Hepatocyte (in vitro differentiated cells): ENCODE data around the gene CCNA1. TPM values are rescaled to one million over a fixed set of nuclear protein-coding genes. Genes with fewer than 3 reads are reported as not detected.

ENCODE experiments used
- DNase-seq: peaks from one replicate; pipeline ENCODE4 v3.0.0-alpha.2; 2016; ENCODE audit warnings: low spot score
- H2AFZ ChIP-seq: fragments of 200-600 bp; sonication (generic); 2 replicates; pipeline ENCODE4 v1.6.0; 2016; ENCODE audit warnings: antibody characterized with exemption, mild to moderate bottlenecking
- H3K27ac ChIP-seq: fragments of 200-600 bp; sonication (generic); 2 replicates; pipeline ENCODE4 v1.5.1; 2016; ENCODE audit warnings: mild to moderate bottlenecking
- H3K27me3 ChIP-seq: fragments of 200-600 bp; sonication (generic); 2 replicates; pipeline ENCODE4 v1.6.1; 2016
- H3K36me3 ChIP-seq: fragments of 200-600 bp; sonication (generic); replicated peaks from 2 replicates; pipeline ENCODE4 v1.5.1; 2016; ENCODE audit warnings: low read depth; ENCODE audit not compliant: insufficient read depth
- H3K4me1 ChIP-seq: fragments of 200-600 bp; sonication (generic); 2 replicates; pipeline ENCODE4 v1.5.1; 2016; ENCODE audit warnings: mild to moderate bottlenecking, moderate library complexity; ENCODE audit not compliant: insufficient read depth
- H3K4me2 ChIP-seq: fragments of 200-600 bp; sonication (generic); 2 replicates; pipeline ENCODE4 v1.6.0; 2016
- H3K4me3 ChIP-seq: fragments of 200-600 bp; sonication (generic); 2 replicates; pipeline ENCODE4 v1.5.1; 2016; ENCODE audit warnings: mild to moderate bottlenecking
- H3K79me2 ChIP-seq: fragments of 200-600 bp; sonication (generic); 2 replicates; pipeline ENCODE4 v1.6.0; 2017; ENCODE audit warnings: mild to moderate bottlenecking
- H3K9me2 ChIP-seq: fragments of 200-600 bp; sonication (generic); replicated peaks from 2 replicates; pipeline ENCODE4 v1.6.0; 2017; ENCODE audit warnings: mild to moderate bottlenecking; ENCODE audit not compliant: insufficient read depth
- H3K9me3 ChIP-seq: fragments of 200-600 bp; sonication (generic); 2 replicates; pipeline ENCODE4 v1.5.1; 2016; ENCODE audit warnings: low read depth, mild to moderate bottlenecking
- H4K20me1 ChIP-seq: fragments of 200-600 bp; sonication (generic); 2 replicates; pipeline ENCODE4 v1.6.0; 2016; ENCODE audit warnings: mild to moderate bottlenecking; ENCODE audit not compliant: insufficient read depth, poor library complexity, severe bottlenecking
- CTCF ChIP-seq: fragments of 200-600 bp; sonication (generic); IDR thresholded peaks from 2 replicates; pipeline ENCODE4 v1.5.1; 2016; ENCODE audit warnings: antibody characterized with exemption, mild to moderate bottlenecking; ENCODE audit not compliant: poor library complexity
- EZH2 ChIP-seq: fragments of 200-600 bp; sonication (generic); IDR thresholded peaks from 2 replicates; pipeline ENCODE4 v1.6.1; 2016; ENCODE audit warnings: antibody characterized with exemption, mild to moderate bottlenecking, borderline replicate concordance
- EZH2phosphoT487 ChIP-seq: fragments of 200-600 bp; sonication (generic); IDR thresholded peaks from one replicate; pipeline ENCODE4 v1.6.1; 2018; ENCODE audit warnings: antibody characterized with exemption, mild to moderate bottlenecking, low read depth, moderate library complexity; ENCODE audit not compliant: unreplicated experiment, severe bottlenecking
- WGBS: methylation state at CpG from one replicate; pipeline ENCODE4 v1.1.6; 2016; ENCODE audit warnings: low lambda C conversion rate; ENCODE audit errors: missing lambda C conversion rate; 5-methylcytosine and 5-hydroxymethylcytosine counted together
- polyA plus RNA-seq: library from polyadenylated mRNA; unstranded; fragments of >200 nt; fragmentation: Nextera tagmentation; extraction: Ambion mirVana; gene quantifications from 2 replicates; pipeline ENCODE4 v1.2.1, GENCODE V29; 2016
- total RNA-seq: library from RNA; depleted of rRNA; stranded (reverse); fragments of >200 nt; gene quantifications from 2 replicates; pipeline ENCODE4 v1.2.3, GENCODE V29; 2014

The CCNA1 gene
- total RNA-seq (0.47 TPM in 1 of 2 replicates, not detected in the other), polyA plus RNA-seq (0.32 and 0.83 TPM in 2 replicates)

DNA sequence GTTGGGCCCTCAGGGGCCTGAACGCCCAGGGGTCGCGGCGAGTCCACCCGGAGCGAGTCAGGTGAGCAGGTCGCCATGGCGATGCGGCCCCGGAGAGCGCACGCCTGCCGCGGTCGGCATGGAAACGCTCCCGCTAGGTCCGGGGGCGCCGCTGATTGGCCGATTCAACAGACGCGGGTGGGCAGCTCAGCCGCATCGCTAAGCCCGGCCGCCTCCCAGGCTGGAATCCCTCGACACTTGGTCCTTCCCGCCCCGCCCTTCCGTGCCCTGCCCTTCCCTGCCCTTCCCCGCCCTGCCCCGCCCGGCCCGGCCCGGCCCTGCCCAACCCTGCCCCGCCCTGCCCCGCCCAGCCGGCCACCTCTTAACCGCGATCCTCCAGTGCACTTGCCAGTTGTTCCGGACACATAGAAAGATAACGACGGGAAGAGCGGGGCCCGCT is at the start of gene CCNA1:
Gene CCNA1, plus strand, starts transcription at position 390 of the 439 bp plus-strand sequence. CDS start 562 bp downstream, outside the sequence.
- peaks cover 74% of the 10 kb centered on the region for H3K27me3 ChIP-seq

GRCh38 chr13:36385489-36385888 is 46.8 kb upstream of the CCNA1 start:
- Histone ChIP-seq H3K4me3 (no peak overlapping the region), H3K4me1 (no peaks in the 10 kb centered on the region)
- 77% methylated on average over 1 of the region's 1 CpG for WGBS

More for the DNA sequence above, at the start of gene CCNA1:
- H3K36me3 ChIP-seq = no peaks in the 10 kb centered on the region
- under 1% methylated on average over 31 of the region's 46 CpGs for WGBS
- H3K9me2 ChIP-seq = no peaks in the 10 kb centered on the region
- H3K9me3 ChIP-seq = no peaks in the 10 kb centered on the region
- no peaks in the 10 kb centered on the region for H3K79me2 ChIP-seq
- no peak for TF ChIP-seq EZH2phosphoT487
- TF ChIP-seq CTCF = no peak
- TF ChIP-seq EZH2 = peak; percentile 6
- DNase-seq = peak; percentile 30
- peak within 1 kb of the TSS; percentile 94 for H3K4me2 ChIP-seq
- H3K27ac ChIP-seq = no peak within 1 kb of the TSS
- H4K20me1 ChIP-seq = no peaks in the 10 kb centered on the region
- peak within 1 kb of the TSS; percentile 69 for H2AFZ ChIP-seq
- peaks cover 5% of the 10 kb centered on the region for H3K4me1 ChIP-seq
- H3K4me3 ChIP-seq = peak within 1 kb of the TSS; percentile 32

GRCh38 chr13:36395280-36395679 is 37.0 kb upstream of the CCNA1 start:
- Histone ChIP-seq H3K4me2 (no peak overlapping the region), H3K4me3 (no peak overlapping the region), H3K9me2 (no peaks in the 10 kb centered on the region), H3K36me3 (no peaks in the 10 kb centered on the region), H3K27me3 (no peaks in the 10 kb centered on the region), H3K4me1 (no peaks in the 10 kb centered on the region), H3K9me3 (no peaks in the 10 kb centered on the region), H2AFZ (no peak overlapping the region), H3K27ac (no peak overlapping the region), H4K20me1 (no peaks in the 10 kb centered on the region), H3K79me2 (no peaks in the 10 kb centered on the region)
- no peak for TF ChIP-seq EZH2
- peak; percentile 53 for TF ChIP-seq CTCF
- peak; percentile 50 for DNase-seq
- 49% methylated on average over 2 of the region's 2 CpGs for WGBS

More at GRCh38 chr13:36385489-36385888, 46.8 kb upstream of the CCNA1 start:
- Histone ChIP-seq H2AFZ (no peak overlapping the region), H3K9me2 (no peaks in the 10 kb centered on the region), H3K27me3 (peaks cover 4% of the 10 kb centered on the region), H3K4me2 (no peak overlapping the region), H3K36me3 (no peaks in the 10 kb centered on the region), H3K27ac (no peak overlapping the region), H4K20me1 (no peaks in the 10 kb centered on the region), H3K9me3 (no peaks in the 10 kb centered on the region), H3K79me2 (no peaks in the 10 kb centered on the region)
- TF ChIP-seq EZH2phosphoT487 = no peak
- TF ChIP-seq EZH2 = no peak
- no peak for TF ChIP-seq CTCF
- DNase-seq = no peak

GRCh38 chr13:36405151-36405550 is 27.1 kb upstream of the CCNA1 start:
- DNase-seq = no peak
- H3K27ac ChIP-seq = no peak overlapping the region
- no peak overlapping the region for H3K4me2 ChIP-seq
- 96% methylated on average over 1 of the region's 1 CpG for WGBS
- no peaks in the 10 kb centered on the region for H3K9me3 ChIP-seq
- H2AFZ ChIP-seq = no peak overlapping the region
- no peaks in the 10 kb centered on the region for H3K36me3 ChIP-seq
- H3K79me2 ChIP-seq = no peaks in the 10 kb centered on the region
- H3K4me3 ChIP-seq = no peak overlapping the region
- no peaks in the 10 kb centered on the region for H3K9me2 ChIP-seq
- H3K27me3 ChIP-seq = no peaks in the 10 kb centered on the region
- H4K20me1 ChIP-seq = no peaks in the 10 kb centered on the region
- TF ChIP-seq EZH2phosphoT487 (no peak), CTCF (no peak), EZH2 (no peak)
- H3K4me1 ChIP-seq = no peaks in the 10 kb centered on the region
